ENCODE measurements around the gene CCSER1.
"Not testable (repeated sequence)": the region's sequence is repeated elsewhere in the genome, so short reads cannot be mapped to it uniquely, and the experiment has no call there.

CCSER1 gene

DNA sequence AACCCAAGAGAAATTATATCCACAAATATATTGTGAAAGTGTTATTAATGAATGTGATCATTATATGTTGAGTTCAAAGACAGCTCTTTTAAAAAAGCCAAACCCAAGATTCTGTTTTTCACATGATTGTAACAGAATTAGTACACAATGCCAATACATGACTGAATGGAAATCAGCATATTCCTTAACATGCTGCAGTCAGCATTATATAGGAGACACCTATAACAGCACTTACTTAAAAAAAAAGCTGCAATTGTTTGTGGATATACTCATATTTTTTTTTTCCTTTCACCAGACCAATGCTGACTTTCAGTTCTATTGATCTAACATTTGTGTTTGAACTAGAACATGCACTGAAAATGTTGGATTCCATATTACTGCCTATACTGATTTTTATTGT lies 165.2 kb downstream of the CCSER1 start:
- DNase-seq (ENCODE audit: low read depth, low spot score) = no peak

GRCh38 chr4:90293320-90293719 lies 166.1 kb downstream of the CCSER1 start:
- DNase-seq (ENCODE audit: low read depth, low spot score) = no peak

GRCh38 chr4:90299373-90299772 lies 172.2 kb downstream of the CCSER1 start:
- no peak for DNase-seq (ENCODE audit: low read depth, low spot score)

GRCh38 chr4:90306810-90307209 lies 179.6 kb downstream of the CCSER1 start:
- no peak for DNase-seq (ENCODE audit: low read depth, low spot score)

DNA sequence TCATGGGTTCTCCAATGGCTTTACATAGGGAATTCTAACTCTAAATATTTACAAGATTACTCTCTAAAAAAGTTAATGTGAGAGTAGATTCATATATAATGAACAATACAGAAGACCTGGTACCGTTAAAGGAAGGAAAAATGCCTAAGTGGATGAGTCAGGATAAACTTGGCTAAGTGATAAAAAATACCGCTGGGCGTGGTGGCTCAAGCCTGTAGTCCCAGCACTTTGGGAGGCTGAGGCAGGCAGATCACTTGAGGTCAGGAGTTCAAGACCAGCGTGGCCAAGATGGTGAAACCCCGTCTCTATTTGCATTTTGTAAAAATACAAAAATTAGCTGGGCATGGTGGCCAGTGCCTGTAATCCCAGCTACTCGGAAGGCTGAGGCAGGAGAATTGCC lies 189.9 kb downstream of the CCSER1 start:
- not testable (repeated sequence) for DNase-seq (ENCODE audit: low read depth, low spot score)

DNA sequence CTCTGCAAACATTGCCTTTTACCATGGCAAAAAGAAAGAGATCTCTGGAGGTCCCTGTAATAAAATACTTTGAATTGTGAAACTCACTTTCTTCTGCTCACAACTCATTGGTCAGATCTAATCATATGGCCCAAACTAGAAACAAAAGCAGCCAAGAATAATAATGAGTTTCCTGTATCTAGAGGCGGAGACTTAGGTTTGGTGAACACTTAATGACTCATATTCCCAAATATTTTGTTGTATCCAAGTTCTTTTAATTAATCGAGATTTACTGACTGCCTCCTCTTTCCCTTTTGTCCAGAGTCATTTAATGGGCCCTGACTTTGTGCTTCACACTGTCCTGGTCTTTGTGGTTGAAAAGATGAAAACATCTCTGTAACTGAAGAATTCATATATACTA lies 190.6 kb downstream of the CCSER1 start:
- DNase-seq (ENCODE audit: low read depth, low spot score) = no peak

- DNase-seq (ENCODE audit: low read depth, low spot score) = no peak
Observed at GRCh38 chr4:90318193-90318592, 191.0 kb downstream of the CCSER1 start.

DNA sequence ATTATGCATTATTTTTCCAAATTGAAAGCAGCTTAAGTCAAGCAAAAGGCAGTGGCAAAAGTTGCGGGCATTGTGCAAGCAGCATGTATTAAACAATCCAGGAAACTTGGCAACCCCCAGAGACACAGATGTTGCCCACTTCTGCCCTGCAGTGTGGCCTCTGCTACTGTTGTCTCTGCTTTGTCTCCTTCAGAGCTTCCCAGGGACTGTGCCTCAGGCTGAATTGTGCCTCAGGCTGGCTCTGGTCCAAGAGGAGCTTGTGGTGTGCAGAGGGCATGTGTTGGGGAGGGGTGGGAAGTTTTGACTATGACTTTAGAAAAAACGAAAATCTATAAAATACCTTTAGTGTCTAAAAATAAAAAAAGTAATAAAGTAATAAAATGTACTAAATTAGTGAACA lies 201.4 kb downstream of the CCSER1 start:
- no peak for DNase-seq (ENCODE audit: low read depth, low spot score)

DNA sequence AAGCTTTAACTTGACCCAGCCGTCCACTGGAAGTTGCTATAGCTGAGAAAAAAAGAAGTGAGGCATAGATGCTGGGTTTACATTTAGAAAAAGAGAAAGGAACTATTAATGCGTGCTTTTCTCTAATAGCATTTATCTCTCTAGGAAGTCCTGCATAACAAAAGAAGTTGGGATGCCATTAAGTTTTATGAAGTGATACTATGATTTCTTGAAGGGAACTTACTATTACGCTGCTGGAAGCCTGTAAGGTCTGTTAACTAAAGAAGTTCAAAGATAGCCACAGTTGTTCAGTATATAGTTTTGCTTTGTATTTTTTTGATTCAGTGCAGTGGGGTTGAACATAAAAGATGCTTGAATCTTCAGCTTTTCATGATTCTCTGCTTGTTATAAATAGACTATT lies 203.4 kb downstream of the CCSER1 start:
- no peak for DNase-seq (ENCODE audit: low read depth, low spot score)

GRCh38 chr4:90345549-90346215 lies 218.5 kb downstream of the CCSER1 start:
- no peak for DNase-seq (ENCODE audit: low read depth, low spot score)

DNA sequence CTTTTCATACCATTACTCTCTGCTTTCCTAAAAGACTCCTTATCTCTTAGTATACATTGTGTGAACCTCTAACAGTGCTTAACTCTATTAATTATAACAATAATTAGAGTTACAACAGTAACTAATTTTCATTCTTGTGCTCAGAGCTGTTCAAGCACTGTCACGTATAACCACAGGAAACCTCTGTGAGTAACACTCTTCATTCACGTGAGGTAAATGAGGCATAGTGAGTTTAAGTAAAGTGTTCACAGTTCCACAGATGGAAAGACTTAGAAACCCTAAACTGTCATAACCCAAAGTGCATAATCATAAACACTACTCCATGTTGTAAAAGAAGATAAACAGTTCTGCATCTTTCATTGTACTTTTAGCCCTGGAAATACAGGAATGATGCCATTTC lies 222.4 kb downstream of the CCSER1 start:
- no peak for DNase-seq (ENCODE audit: low read depth, low spot score)

DNA sequence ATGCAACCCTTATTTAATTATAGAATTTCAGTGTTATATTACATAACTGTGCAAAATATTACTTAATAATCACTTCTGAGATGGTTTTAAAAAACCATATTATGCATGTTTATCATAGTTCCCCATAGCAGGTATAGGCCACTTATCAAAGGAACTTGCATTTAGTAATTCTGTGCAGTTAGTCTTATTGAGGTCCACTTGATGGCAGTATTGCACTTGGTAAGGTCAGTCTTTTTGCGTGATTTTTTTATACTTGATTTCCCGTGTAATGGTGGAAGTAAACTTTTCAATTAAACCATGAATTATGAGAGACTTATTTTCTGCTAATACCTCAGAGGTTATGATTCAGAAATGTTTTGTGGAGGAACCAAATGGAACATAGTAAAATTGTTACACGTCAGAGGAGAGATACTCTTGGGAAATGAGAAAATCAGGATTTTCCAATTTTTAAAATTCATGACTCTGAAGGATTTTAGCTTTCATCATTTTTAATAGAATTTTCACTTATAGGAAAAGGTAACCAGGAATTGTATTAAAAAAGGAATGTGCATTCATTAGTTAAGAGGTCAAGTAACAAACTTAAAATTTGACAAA lies 230.0 kb downstream of the CCSER1 start:
- no peak for DNase-seq (ENCODE audit: low read depth, low spot score)

GRCh38 chr4:90375081-90375480 lies 247.9 kb downstream of the CCSER1 start:
- no peak for DNase-seq (ENCODE audit: low read depth, low spot score)

DNA sequence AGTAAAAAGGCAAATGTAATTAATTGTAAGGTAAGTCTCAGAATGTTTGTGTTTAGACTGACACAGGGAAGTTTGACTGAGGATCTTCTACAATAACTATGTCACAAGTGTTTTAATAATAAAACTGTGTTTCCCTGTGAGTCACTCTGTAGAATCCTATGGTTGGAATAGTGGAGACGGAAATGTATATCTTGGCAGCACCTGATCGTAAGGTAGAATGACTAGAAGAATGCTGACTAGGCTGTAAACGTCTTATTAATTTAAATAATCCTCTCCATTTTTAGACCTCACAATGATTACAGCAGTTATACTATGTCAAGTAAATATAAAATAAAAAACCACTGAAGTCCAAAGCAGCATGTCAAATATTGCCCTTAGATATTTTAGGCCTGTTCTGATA lies 266.0 kb downstream of the CCSER1 start:
- no peak for DNase-seq (ENCODE audit: low read depth, low spot score)

GRCh38 chr4:90403781-90404180 lies 276.6 kb downstream of the CCSER1 start:
- DNase-seq (ENCODE audit: low read depth, low spot score) = no peak

- not testable (repeated sequence) for DNase-seq (ENCODE audit: low read depth, low spot score)
Observed at GRCh38 chr4:90407897-90408296, 280.7 kb downstream of the CCSER1 start.

DNA sequence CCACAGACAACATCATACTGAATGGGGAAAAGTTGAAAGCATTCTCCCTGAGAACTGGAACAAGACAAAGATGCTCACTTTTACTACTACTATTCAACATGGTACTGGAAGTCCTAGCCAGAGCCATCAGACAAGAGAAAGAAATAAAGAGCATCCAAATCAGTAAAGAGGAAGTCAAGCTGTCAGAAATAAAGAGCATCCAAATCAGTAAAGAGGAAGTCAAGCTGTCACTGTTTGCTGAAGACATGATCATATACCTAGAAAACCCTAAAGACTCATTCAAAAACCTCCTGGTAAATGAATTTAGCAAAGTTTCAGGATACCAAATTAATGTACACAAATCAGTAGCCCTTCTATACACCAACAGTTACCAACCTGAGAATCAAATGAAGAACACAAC lies 285.6 kb downstream of the CCSER1 start:
- DNase-seq (ENCODE audit: low read depth, low spot score) = not testable (repeated sequence)

GRCh38 chr4:90415116-90415515 lies 287.9 kb downstream of the CCSER1 start:
- no peak for DNase-seq (ENCODE audit: low read depth, low spot score)

GRCh38 chr4:90419124-90419711 lies 292.0 kb downstream of the CCSER1 start:
- DNase-seq (ENCODE audit: low read depth, low spot score) = no peak

DNA sequence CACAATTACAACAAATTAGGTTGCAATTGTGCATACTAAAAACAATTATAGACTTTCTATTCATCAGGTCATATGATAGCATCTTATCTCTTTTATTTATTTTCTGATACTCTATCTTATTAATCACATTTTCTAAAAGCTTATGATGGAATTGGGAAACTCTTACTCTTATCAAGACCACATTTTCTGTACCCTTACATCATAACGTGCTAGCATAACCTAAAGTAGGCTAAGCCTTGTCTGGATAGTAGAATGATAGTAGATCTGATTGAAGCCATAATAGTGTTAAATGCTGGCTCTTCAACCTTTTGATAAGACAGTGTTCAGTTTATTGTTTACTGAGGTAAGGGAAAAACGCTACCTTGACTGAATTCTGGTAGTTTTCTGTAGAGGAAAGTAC lies 294.0 kb downstream of the CCSER1 start:
- no peak for DNase-seq (ENCODE audit: low read depth, low spot score)

- no peak for DNase-seq (ENCODE audit: low read depth, low spot score)
Observed at GRCh38 chr4:90425893-90426292, 298.7 kb downstream of the CCSER1 start.

- no peak for DNase-seq (ENCODE audit: low read depth, low spot score)
Observed at GRCh38 chr4:90438522-90438921, 311.3 kb downstream of the CCSER1 start.

DNA sequence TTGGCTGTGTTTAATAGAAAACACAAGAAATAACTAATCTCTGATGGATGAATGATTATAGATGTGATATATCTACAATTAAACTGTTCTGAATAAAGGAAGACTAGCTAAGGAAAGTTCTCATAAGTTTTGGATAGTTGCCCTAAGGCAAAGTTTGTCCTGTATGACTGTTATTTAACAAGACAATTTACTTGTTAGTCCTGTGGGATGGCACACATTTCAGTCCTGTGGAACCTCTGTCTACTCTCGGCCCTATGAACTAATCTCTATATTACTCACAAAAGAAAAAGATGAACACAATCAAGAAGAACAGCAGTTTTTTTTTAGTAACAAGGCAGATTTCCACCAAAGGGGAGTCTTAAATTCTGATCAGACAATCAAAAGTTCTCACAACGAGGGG lies 314.6 kb downstream of the CCSER1 start:
- no peak for DNase-seq (ENCODE audit: low read depth, low spot score)
